Fibroblast of pulmonary artery (primary cell): ENCODE data around the gene XIRP2.

Source experiments
- DNase-seq: peaks from one replicate; pipeline ENCODE4 v3.0.0-alpha.2; 2010; ENCODE audit warnings: low read depth
- H3K4me3 ChIP-seq: replicated peaks from 2 replicates; pipeline ENCODE4 v1.5.1; 2011; ENCODE audit warnings: low read depth, mild to moderate bottlenecking, control low read depth, low read length, moderate library complexity
- TF ChIP-seq, protein P1 (sequence below): IDR thresholded peaks from 2 replicates; pipeline ENCODE4 v1.5.1; 2011; ENCODE audit warnings: mild to moderate bottlenecking, control low read depth, low read length, inconsistent platforms; ENCODE audit errors: missing control alignments

Gene XIRP2

DNA sequence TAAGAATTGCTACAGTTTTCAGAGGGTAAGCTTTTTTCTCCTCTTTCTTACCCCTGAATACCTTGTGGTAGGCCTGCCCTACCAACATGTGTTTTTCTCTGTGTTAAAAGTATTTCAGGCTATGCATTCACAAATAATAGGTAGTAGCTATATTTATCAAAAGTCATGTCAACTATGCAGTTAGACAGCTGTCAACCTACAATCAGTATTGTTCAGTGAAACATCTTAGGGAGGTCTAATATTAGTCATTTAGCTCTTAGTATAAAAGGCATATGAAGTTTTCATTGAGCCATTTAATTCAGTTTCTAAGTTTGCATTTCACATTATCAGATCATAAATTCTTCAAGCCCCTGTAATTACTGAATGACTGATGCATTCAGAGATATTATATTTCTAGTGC lies 36.7 kb downstream of the XIRP2 start:
- H3K4me3 ChIP-seq: no peak overlapping the region
- DNase-seq: no peak
- TF ChIP-seq, protein P1, sequence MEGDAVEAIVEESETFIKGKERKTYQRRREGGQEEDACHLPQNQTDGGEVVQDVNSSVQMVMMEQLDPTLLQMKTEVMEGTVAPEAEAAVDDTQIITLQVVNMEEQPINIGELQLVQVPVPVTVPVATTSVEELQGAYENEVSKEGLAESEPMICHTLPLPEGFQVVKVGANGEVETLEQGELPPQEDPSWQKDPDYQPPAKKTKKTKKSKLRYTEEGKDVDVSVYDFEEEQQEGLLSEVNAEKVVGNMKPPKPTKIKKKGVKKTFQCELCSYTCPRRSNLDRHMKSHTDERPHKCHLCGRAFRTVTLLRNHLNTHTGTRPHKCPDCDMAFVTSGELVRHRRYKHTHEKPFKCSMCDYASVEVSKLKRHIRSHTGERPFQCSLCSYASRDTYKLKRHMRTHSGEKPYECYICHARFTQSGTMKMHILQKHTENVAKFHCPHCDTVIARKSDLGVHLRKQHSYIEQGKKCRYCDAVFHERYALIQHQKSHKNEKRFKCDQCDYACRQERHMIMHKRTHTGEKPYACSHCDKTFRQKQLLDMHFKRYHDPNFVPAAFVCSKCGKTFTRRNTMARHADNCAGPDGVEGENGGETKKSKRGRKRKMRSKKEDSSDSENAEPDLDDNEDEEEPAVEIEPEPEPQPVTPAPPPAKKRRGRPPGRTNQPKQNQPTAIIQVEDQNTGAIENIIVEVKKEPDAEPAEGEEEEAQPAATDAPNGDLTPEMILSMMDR: no peak

DNA sequence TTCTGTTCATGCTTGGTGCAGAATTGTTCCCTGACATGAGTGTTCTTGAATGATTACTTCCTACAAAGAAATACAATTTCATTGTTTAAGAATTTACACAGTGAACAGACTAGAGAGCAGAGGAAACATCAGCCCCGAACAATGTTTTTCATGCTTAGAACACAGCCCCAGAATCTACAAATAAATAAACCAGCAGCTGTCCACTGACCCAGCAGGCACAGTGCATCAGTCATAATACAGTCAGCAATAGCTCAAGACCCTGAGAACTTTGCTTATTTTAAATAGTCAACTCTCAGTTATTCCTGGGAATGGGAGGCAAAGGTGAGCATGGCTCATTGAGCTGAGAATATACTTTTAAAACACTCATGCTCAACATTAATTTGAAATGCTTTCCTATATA lies 38.4 kb downstream of the XIRP2 start:
- DNase-seq: no peak
- TF ChIP-seq, protein P1: no peak
- no peak overlapping the region for H3K4me3 ChIP-seq

DNA sequence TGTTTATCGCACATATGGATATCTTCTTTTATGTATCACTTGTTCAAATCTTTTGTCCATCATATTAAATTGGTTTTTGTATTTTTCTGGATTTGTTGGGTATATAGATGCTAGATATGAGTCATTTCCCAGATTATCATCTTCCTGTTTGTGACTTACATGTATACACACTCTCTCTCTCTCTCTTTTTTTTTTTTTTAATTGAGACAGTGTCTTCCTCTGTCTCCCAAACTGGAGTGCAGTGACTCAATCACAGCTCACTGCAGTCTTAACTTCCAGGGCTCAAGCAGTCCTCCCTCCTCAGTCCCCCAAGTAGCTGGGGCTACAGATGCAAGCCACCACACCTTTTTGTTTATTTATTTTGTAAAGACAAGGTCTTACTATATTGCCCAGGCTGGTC lies 43.8 kb downstream of the XIRP2 start:
- TF ChIP-seq, protein P1: no peak
- no peak overlapping the region for H3K4me3 ChIP-seq
- no peak for DNase-seq

DNA sequence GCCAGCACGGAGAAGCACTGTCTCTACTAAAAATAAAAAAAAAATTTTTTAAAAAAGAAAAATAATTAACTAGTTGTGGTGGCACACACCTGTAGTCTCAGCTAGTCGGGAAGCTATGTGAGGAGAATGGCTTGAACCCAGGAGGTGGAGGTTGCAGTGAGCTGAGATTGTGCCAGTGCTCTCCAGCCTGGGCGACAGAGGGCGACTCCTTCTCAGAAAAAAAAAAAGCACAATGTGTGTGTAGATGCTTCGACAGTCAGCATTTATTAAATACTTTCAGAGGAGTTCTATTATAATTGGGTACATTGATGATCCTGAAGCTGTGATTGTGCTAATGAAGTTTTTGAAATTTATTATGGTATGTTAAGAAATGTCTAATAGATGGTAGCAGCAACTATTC lies 46.5 kb downstream of the XIRP2 start:
- no peak overlapping the region for H3K4me3 ChIP-seq
- no peak for DNase-seq
- TF ChIP-seq, protein P1: no peak

DNA sequence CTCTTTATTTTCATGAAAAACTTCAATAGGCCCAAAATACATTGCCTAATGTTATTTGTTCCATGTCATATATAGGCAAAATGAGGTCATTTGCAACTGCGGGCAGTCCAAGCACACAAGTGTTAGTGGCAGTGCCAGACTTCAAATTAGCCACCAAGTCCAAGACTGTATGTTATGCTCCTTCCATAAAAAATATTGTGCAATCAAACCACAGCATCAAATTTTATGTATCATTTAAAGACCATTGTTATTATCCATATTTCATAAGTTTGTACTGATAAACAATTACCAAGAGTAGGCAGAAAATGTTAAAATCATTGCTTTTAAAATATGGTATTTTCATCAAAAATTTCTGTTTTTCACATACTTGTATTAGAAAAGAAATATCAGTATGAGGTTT lies 54.1 kb downstream of the XIRP2 start:
- no peak for DNase-seq
- TF ChIP-seq, protein P1: no peak

DNA sequence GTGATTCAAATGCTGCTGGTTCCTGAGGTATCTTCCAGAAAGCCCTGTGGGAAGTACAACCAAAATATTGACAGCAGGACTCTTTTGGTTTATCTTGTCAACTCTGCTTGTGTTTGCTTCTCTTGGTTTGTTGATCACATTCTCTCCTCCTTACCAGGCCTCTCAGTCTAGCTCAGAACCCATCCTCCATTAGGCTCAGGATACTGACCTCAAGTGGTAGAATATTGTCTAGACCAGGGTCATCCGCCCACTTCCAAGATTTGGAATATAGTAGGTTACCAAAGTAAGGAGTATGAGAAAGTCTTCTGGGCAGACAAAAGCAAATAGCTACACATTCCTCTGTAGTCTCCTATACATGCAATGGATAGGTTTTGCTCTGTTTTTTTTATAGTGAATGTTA lies 56.6 kb downstream of the XIRP2 start:
- TF ChIP-seq, protein P1: no peak
- no peak overlapping the region for H3K4me3 ChIP-seq
- no peak for DNase-seq

More for the DNA sequence above, 54.1 kb downstream of the XIRP2 start:
- H3K4me3 ChIP-seq: no peak overlapping the region

DNA sequence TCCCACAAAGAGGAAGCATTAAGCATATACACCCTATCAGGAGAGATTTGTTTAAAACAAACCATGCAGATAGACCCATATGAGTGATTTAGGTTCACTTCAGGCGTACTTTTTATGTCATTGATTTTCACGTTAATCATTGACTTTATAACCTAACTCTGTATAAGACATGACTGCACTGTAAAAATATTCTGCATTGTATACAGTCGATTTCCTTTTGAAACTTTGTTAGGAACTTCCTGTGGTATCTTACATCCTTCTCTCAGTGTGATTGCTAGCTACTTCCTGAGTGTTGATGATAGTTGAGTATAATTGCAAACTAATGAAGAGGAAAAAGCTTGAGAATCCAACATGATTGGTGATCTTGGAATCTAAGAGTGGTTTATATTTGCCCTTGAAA lies 69.4 kb downstream of the XIRP2 start:
- H3K4me3 ChIP-seq: no peak overlapping the region
- TF ChIP-seq, protein P1: no peak
- no peak for DNase-seq
